Vagina (tissue), 2 donors: ENCODE results near the gene PTBP1. TPM values are rescaled to one million over a fixed set of nuclear protein-coding genes. Genes with fewer than 3 reads are reported as not detected.

Experiments
- DNase-seq, 2 donors: peaks; one replicate each; pipeline ENCODE4 v3.0.0-alpha.2; 2017; ENCODE audit errors: extremely low spot score in 2 of 2
- H3K27ac ChIP-seq: fragments of 200-600 bp; sonication (generic); one replicate; pipeline ENCODE4 v1.5.1; 2019
- H3K27me3 ChIP-seq: fragments of 200-600 bp; sonication (generic); one replicate; pipeline ENCODE4 v1.5.1; 2019
- H3K36me3 ChIP-seq, 2 donors: fragments of 200-600 bp; sonication (generic); one replicate each; pipeline ENCODE4 v1.5.1; 2017 to 2019
- H3K4me1 ChIP-seq: fragments of 200-600 bp; sonication (generic); one replicate; pipeline ENCODE4 v1.5.1; 2019
- H3K4me3 ChIP-seq, 2 donors: fragments of 200-600 bp; sonication (generic); 1 replicate in 1 of 2; 2 replicates in 1 of 2; pipeline ENCODE4 v1.5.1; 2016 to 2019
- H3K9me3 ChIP-seq: fragments of 200-600 bp; sonication (generic); one replicate; pipeline ENCODE4 v1.5.1; 2019
- CTCF ChIP-seq, 3 experiments: fragments of 450-650 bp in 2 of 3; fragments of 200-600 bp in 1 of 3; sonication (generic) in 1 of 3; IDR thresholded peaks; one replicate each; pipeline ENCODE4 v1.5.1; 2017 to 2019; ENCODE audit warnings: antibody characterized with exemption in 3 of 3, mild to moderate bottlenecking in 2 of 3, moderate library complexity in 2 of 3
- POLR2A ChIP-seq, 2 donors: fragments of 450-650 bp; IDR thresholded peaks; one replicate each; pipeline ENCODE4 v1.6.1; 2017; ENCODE audit warnings: antibody characterized with exemption in 2 of 2, mild to moderate bottlenecking in 2 of 2, moderate library complexity in 2 of 2
- POLR2AphosphoS5 ChIP-seq, 2 donors: sonication (generic); formaldehyde crosslinking; IDR thresholded peaks; one replicate each; pipeline ENCODE4 v1.9.0; 2017; ENCODE audit warnings: antibody characterized with exemption in 2 of 2, mild to moderate bottlenecking in 2 of 2, low read depth in 1 of 2; ENCODE audit not compliant: insufficient read depth in 1 of 2
- intact Hi-C: fragments of 100-400 bp; cut with DNase I; formaldehyde crosslinking; loops from one replicate; pipeline ENCODE4 v1.15.1; 2023
- total RNA-seq: library from RNA; depleted of rRNA; stranded (reverse); fragments of >200 nt; gene quantifications from one replicate; pipeline ENCODE4 v1.2.3, GENCODE V29; 2016

PTBP1 gene
- total RNA-seq, 1 donor from 2014 or later: 230 TPM

DNA sequence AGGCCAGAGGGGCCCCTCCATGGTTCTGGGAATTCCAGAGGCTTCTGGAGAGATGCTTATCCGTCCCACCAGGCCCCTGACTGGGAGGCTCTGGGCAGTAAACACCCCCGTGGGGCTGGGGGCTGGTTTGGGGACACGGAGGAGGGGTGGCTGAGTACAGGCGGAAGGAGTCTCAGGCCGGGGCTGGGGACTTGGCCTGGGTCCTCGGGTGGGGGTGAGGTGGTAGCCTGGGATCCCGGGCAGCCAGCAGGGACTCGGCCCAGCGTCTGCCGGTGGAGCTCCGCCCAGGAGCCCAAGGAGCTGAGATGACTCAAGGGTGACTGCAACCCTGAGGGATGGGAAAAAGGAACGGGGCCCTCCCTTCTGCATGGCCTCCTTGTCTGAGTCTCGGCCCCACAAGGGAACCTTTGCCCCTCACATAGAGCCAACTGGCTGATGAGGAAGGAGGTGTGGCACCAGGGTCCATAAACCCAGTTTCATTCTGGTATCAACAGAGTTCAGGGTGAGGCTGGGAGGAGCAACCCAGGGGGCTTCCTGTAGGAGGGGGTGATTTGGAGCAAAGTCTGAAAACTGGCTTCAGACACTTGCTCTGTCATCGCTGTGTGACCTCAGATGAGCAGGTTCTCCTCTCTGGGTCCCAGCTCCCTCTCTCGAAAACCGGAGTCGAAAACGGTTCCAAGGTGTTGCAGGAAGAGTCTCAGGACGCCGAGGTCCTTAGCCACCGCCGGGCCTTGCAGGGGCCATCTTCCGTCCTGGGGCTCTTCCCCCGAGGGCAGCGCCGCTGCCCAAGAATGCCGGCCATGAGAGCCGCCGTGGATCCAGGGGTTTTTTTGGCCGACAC, 45.5 kb upstream of the PTBP1 start:
- no peak overlapping the region for H3K4me3 ChIP-seq
- DNase-seq: no peak
- TF ChIP-seq CTCF (IDR thresholded peaks at IDR 0.05): no peak
- no peak for TF ChIP-seq POLR2A (IDR thresholded peaks at IDR 0.05)
- no peak for TF ChIP-seq POLR2AphosphoS5 (IDR thresholded peaks at IDR 0.05; ENCODE audit: insufficient read depth in 1 of 2, low read depth in 1 of 2)
- peaks cover 24% of the 10 kb centered on the region for H3K4me1 ChIP-seq
- no peaks in the 10 kb centered on the region for H3K9me3 ChIP-seq
- intact Hi-C loops: no loop called here
- no peaks in the 10 kb centered on the region for H3K27me3 ChIP-seq
- no peaks in the 10 kb centered on the region for H3K36me3 ChIP-seq
- H3K27ac ChIP-seq: peak overlapping the region; percentile 77

GRCh38 chr19:752652-753517, 44.4 kb upstream of the PTBP1 start:
- H3K27me3 ChIP-seq: no peaks in the 10 kb centered on the region
- intact Hi-C loops: no loop called here
- peaks cover 24% of the 10 kb centered on the region for H3K4me1 ChIP-seq
- H3K9me3 ChIP-seq: no peaks in the 10 kb centered on the region
- no peak overlapping the region for H3K4me3 ChIP-seq
- no peak for DNase-seq
- TF ChIP-seq POLR2A (IDR thresholded peaks at IDR 0.05) (no peak), POLR2AphosphoS5 (IDR thresholded peaks at IDR 0.05; ENCODE audit: insufficient read depth in 1 of 2, low read depth in 1 of 2) (peak in 1 of 2 donors; percentile 66), CTCF (IDR thresholded peaks at IDR 0.05) (no peak)
- peak overlapping the region; percentile 77 for H3K27ac ChIP-seq
- no peaks in the 10 kb centered on the region for H3K36me3 ChIP-seq

DNA sequence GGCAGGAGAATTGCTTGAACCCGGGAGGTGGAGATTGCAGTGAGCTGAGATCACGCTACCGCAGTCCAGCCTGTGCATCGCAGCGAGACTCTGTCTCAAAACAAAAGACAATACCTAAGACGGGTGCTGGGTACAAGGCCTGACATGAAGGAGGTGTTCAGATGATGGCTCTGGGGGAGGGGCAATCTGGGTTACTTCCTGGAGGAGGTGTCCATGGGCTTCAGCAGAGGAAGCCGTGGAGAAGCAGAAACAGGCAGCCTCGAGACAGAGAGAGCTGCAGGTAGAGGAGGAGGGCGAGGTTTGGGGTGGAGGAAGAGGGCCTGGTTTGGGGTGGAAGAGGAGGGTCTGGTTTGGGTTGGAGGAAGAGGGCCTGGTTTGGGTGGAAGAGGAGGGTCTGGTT, 42.7 kb upstream of the PTBP1 start:
- Histone ChIP-seq H3K4me3 (no peak overlapping the region), H3K27ac (peak overlapping the region; percentile 77), H3K36me3 (no peaks in the 10 kb centered on the region), H3K4me1 (peaks cover 24% of the 10 kb centered on the region), H3K9me3 (peaks cover 3% of the 10 kb centered on the region), H3K27me3 (no peaks in the 10 kb centered on the region)
- TF ChIP-seq POLR2AphosphoS5 (IDR thresholded peaks at IDR 0.05; ENCODE audit: insufficient read depth in 1 of 2, low read depth in 1 of 2) (no peak), POLR2A (IDR thresholded peaks at IDR 0.05) (no peak), CTCF (IDR thresholded peaks at IDR 0.05) (no peak)
- no peak for DNase-seq
- intact Hi-C loops: no loop called here

- DNase-seq: no peak
- Histone ChIP-seq H3K4me3 (no peak overlapping the region), H3K4me1 (peaks cover 24% of the 10 kb centered on the region), H3K9me3 (peaks cover 3% of the 10 kb centered on the region), H3K36me3 (no peaks in the 10 kb centered on the region), H3K27me3 (no peaks in the 10 kb centered on the region), H3K27ac (peak overlapping the region; percentile 77)
- intact Hi-C loops: no loop called here
- TF ChIP-seq CTCF (IDR thresholded peaks at IDR 0.05) (no peak), POLR2A (IDR thresholded peaks at IDR 0.05) (no peak), POLR2AphosphoS5 (IDR thresholded peaks at IDR 0.05; ENCODE audit: insufficient read depth in 1 of 2, low read depth in 1 of 2) (no peak)
Measured at GRCh38 chr19:755063-755462, 42.2 kb upstream of the PTBP1 start.
